GM23248 (cell line): ENCODE data around the gene MCM9. TPM values are rescaled to one million over a fixed set of nuclear protein-coding genes. Genes with fewer than 3 reads are reported as not detected.
A peak's percentile ranks its signal among the peaks of the same experiment; 100 is the strongest.

Experiments
- DNase-seq: peaks from one replicate; pipeline ENCODE4 v3.0.0-alpha.2; 2015
- H2AFZ ChIP-seq: fragments of 200-600 bp; sonication (generic); 2 replicates; pipeline ENCODE4 v1.6.1; 2016; ENCODE audit warnings: antibody characterized with exemption
- H3F3A ChIP-seq: fragments of 200-600 bp; sonication (generic); 2 replicates; pipeline ENCODE4 v1.6.1; 2016; ENCODE audit warnings: mild to moderate bottlenecking, antibody characterized with exemption, mixed run types; ENCODE audit not compliant: insufficient read depth
- H3K27ac ChIP-seq: fragments of 200-600 bp; sonication (generic); 2 replicates; pipeline ENCODE4 v1.5.1; 2016; ENCODE audit warnings: mild to moderate bottlenecking
- H3K27me3 ChIP-seq: fragments of 200-600 bp; sonication (generic); replicated peaks from 2 replicates; pipeline ENCODE4 v1.6.1; 2016; ENCODE audit warnings: mild to moderate bottlenecking; ENCODE audit not compliant: insufficient read depth
- H3K36me3 ChIP-seq: fragments of 200-600 bp; sonication (generic); 2 replicates; pipeline ENCODE4 v1.6.1; 2016; ENCODE audit warnings: low read depth, mild to moderate bottlenecking
- H3K4me1 ChIP-seq: fragments of 200-600 bp; sonication (generic); 2 replicates; pipeline ENCODE4 v1.6.1; 2016; ENCODE audit warnings: mild to moderate bottlenecking; ENCODE audit not compliant: insufficient read depth
- H3K4me2 ChIP-seq: fragments of 200-600 bp; sonication (generic); one replicate; pipeline ENCODE4 v1.6.1; 2016; ENCODE audit warnings: mild to moderate bottlenecking; ENCODE audit not compliant: unreplicated experiment
- H3K4me3 ChIP-seq: fragments of 200-600 bp; sonication (generic); 2 replicates; pipeline ENCODE4 v1.5.1; 2016; ENCODE audit warnings: mild to moderate bottlenecking
- H3K79me2 ChIP-seq: fragments of 200-600 bp; sonication (generic); 2 replicates; pipeline ENCODE4 v1.6.1; 2016; ENCODE audit warnings: mild to moderate bottlenecking; ENCODE audit not compliant: insufficient read depth
- H3K9ac ChIP-seq: fragments of 200-600 bp; sonication (generic); 2 replicates; pipeline ENCODE4 v1.6.1; 2016; ENCODE audit warnings: mild to moderate bottlenecking
- H3K9me2 ChIP-seq: fragments of 200-600 bp; sonication (generic); 2 replicates; pipeline ENCODE4 v1.6.1; 2016; ENCODE audit warnings: mixed run types, mild to moderate bottlenecking, moderate library complexity; ENCODE audit not compliant: insufficient read depth
- H3K9me3 ChIP-seq: fragments of 200-600 bp; sonication (generic); one replicate; pipeline ENCODE4 v1.6.1; 2017; ENCODE audit warnings: low read depth
- H4K20me1 ChIP-seq: fragments of 200-600 bp; sonication (generic); 2 replicates; pipeline ENCODE4 v1.6.0; 2016; ENCODE audit not compliant: insufficient read depth
- EZH2 ChIP-seq: fragments of 200-600 bp; sonication (generic); IDR thresholded peaks from 2 replicates; pipeline ENCODE4 v1.6.1; 2018; ENCODE audit warnings: antibody characterized with exemption, mild to moderate bottlenecking; ENCODE audit not compliant: insufficient read depth, poor library complexity, severe bottlenecking
- EZH2phosphoT487 ChIP-seq: fragments of 200-600 bp; sonication (generic); IDR thresholded peaks from 2 replicates; pipeline ENCODE4 v1.6.1; 2018; ENCODE audit warnings: antibody characterized with exemption, moderate library complexity, mild to moderate bottlenecking, low read depth; ENCODE audit not compliant: insufficient read depth
- WGBS, 2 experiments: methylation state at CpG; one replicate each; pipeline ENCODE4 v1.1.6; 2015 to 2017; ENCODE audit warnings: low lambda C conversion rate in 2 of 2, low coverage in 1 of 2; ENCODE audit errors: missing lambda C conversion rate in 2 of 2; 5-methylcytosine and 5-hydroxymethylcytosine counted together
- in situ Hi-C: fragments of 300-500 bp; cut with MboI; formaldehyde crosslinking; loops from 2 replicates; pipeline ENCODE4 v1.15.0; 2020
- polyA plus RNA-seq: library from polyadenylated mRNA; unstranded; fragments of >200 nt; fragmentation: Nextera tagmentation; extraction: Ambion mirVana; gene quantifications from 2 replicates; pipeline ENCODE4 v1.2.1, GENCODE V29; 2016
- total RNA-seq: library from RNA; depleted of rRNA; stranded (reverse); fragments of >200 nt; shearing (Covaris generic); gene quantifications from 2 replicates; pipeline ENCODE4 v1.2.3, GENCODE V29; 2014

MCM9 gene
- total and polyA plus RNA-seq, 2 experiments from 2014 or later, result 3.2 to 6.2 TPM

GRCh38 chr6:118967239-118967638 lies 32.3 kb upstream of the MCM9 start:
- H3K27ac ChIP-seq, result no peak overlapping the region
- WGBS, 2 experiments, result 54 to 58% methylated on average over 2 of the region's 2 CpGs
- no peaks in the 10 kb centered on the region for H3K27me3 ChIP-seq
- H3K4me1 ChIP-seq, result no peaks in the 10 kb centered on the region
- no peaks in the 10 kb centered on the region for H3K36me3 ChIP-seq
- no peak for DNase-seq
- TF ChIP-seq EZH2, result no peak
- no peak for TF ChIP-seq EZH2phosphoT487
- H3K9me3 ChIP-seq, result no peaks in the 10 kb centered on the region
- in situ Hi-C loops, result loop anchor here (10.0 kb wide), 1 partner anchor 148 kb away; no protein-coding TSS in a partner anchor
- H3K79me2 ChIP-seq, result no peaks in the 10 kb centered on the region
- H3F3A ChIP-seq, result no peaks in the 10 kb centered on the region
- no peak overlapping the region for H2AFZ ChIP-seq
- H3K9ac ChIP-seq, result no peak overlapping the region
- H3K9me2 ChIP-seq, result no peaks in the 10 kb centered on the region
- H3K4me3 ChIP-seq, result no peak overlapping the region
- H4K20me1 ChIP-seq, result no peaks in the 10 kb centered on the region
- no peak overlapping the region for H3K4me2 ChIP-seq

GRCh38 chr6:118965843-118966370 lies 30.9 kb upstream of the MCM9 start:
- 78 to 79% methylated on average over 2 of the region's 2 CpGs for WGBS, 2 experiments
- no peak for DNase-seq
- Histone ChIP-seq H2AFZ (no peak overlapping the region), H3K9ac (no peak overlapping the region), H3K79me2 (no peaks in the 10 kb centered on the region), H3K9me2 (no peaks in the 10 kb centered on the region), H3K4me1 (no peaks in the 10 kb centered on the region), H3K9me3 (no peaks in the 10 kb centered on the region), H3K36me3 (no peaks in the 10 kb centered on the region), H3K4me2 (no peak overlapping the region), H3K27ac (no peak overlapping the region), H3K4me3 (no peak overlapping the region), H3F3A (no peaks in the 10 kb centered on the region), H4K20me1 (no peaks in the 10 kb centered on the region), H3K27me3 (no peaks in the 10 kb centered on the region)
- in situ Hi-C loops, result loop anchor here (10.0 kb wide), 1 partner anchor 149 kb away; no protein-coding TSS in a partner anchor
- TF ChIP-seq EZH2, result no peak
- no peak for TF ChIP-seq EZH2phosphoT487

DNA sequence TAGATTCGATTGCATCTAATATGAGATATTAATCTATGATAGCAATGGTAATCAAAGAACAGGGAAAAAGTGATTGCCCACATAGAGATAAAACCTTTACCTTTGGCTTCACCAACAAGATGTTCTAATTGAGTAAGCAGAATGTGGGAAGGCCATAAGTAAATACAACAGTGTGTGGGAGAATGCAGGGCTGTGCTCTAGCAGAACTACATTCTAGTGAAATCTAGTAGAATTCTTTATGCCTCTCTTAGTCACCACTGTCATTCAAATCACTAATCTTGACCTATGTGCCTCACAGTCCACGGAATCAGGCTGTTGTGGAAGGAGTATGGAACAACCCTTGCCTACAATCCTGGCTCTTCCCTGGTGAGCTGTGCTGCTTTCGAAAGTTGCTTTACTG lies 30.4 kb upstream of the MCM9 start:
- no peak for DNase-seq
- WGBS, 2 experiments, result 92 to 96% methylated on average over 3 of the region's 3 CpGs
- TF ChIP-seq EZH2, result no peak
- TF ChIP-seq EZH2phosphoT487, result no peak
- no peaks in the 10 kb centered on the region for H3K27me3 ChIP-seq
- no peaks in the 10 kb centered on the region for H4K20me1 ChIP-seq
- H3K36me3 ChIP-seq, result no peaks in the 10 kb centered on the region
- no peak overlapping the region for H3K9ac ChIP-seq
- H3F3A ChIP-seq, result no peaks in the 10 kb centered on the region
- H2AFZ ChIP-seq, result no peak overlapping the region
- H3K4me3 ChIP-seq, result no peak overlapping the region
- H3K27ac ChIP-seq, result no peak overlapping the region
- no peaks in the 10 kb centered on the region for H3K79me2 ChIP-seq
- in situ Hi-C loops, result loop anchor here (10.0 kb wide), 1 partner anchor 149 kb away; no protein-coding TSS in a partner anchor
- no peaks in the 10 kb centered on the region for H3K9me3 ChIP-seq
- H3K4me2 ChIP-seq, result no peak overlapping the region
- no peaks in the 10 kb centered on the region for H3K4me1 ChIP-seq
- no peaks in the 10 kb centered on the region for H3K9me2 ChIP-seq

- H3K4me2 ChIP-seq, result no peak overlapping the region
- H3K36me3 ChIP-seq, result no peaks in the 10 kb centered on the region
- H3K9me2 ChIP-seq, result no peaks in the 10 kb centered on the region
- H4K20me1 ChIP-seq, result no peaks in the 10 kb centered on the region
- H3K27me3 ChIP-seq, result no peaks in the 10 kb centered on the region
- H3K9ac ChIP-seq, result no peak overlapping the region
- peak; percentile 46 for DNase-seq
- in situ Hi-C loops, result loop anchor here (10.0 kb wide), 1 partner anchor 152 kb away; no protein-coding TSS in a partner anchor
- no peak overlapping the region for H2AFZ ChIP-seq
- H3K9me3 ChIP-seq, result no peaks in the 10 kb centered on the region
- H3K27ac ChIP-seq, result no peak overlapping the region
- no peak for TF ChIP-seq EZH2phosphoT487
- no peak for TF ChIP-seq EZH2
- no peaks in the 10 kb centered on the region for H3F3A ChIP-seq
- H3K79me2 ChIP-seq, result no peaks in the 10 kb centered on the region
- H3K4me1 ChIP-seq, result no peaks in the 10 kb centered on the region
- no peak overlapping the region for H3K4me3 ChIP-seq
These were observed 28.0 kb upstream of the MCM9 start for GRCh38 chr6:118963003-118963402.
